ENCODE measurements around the gene FGF14. TPM values are rescaled to one million over a fixed set of nuclear protein-coding genes. Genes with fewer than 3 reads are reported as not detected.

The FGF14 gene
- total RNA-seq, 1 donor from 2014 or later, result not detected

- ATAC-seq (ENCODE audit: low read depth), result no peak
- ChIA-PET CTCF (no interaction called here), POLR2A (no interaction called here)
- intact Hi-C loops (cut with micrococcal nuclease), result no loop called here
- Mint-ChIP-seq H3K27me3 (no peaks in the 10 kb centered on the region), H3K4me1 (no peaks in the 10 kb centered on the region), H3K27ac (no peak overlapping the region), H3K9me3 (no peaks in the 10 kb centered on the region), H3K36me3 (ENCODE audit: low read depth) (no peaks in the 10 kb centered on the region), H3K4me3 (no peak overlapping the region)
- no peak for DNase-seq
- TF ChIP-seq, protein P1, sequence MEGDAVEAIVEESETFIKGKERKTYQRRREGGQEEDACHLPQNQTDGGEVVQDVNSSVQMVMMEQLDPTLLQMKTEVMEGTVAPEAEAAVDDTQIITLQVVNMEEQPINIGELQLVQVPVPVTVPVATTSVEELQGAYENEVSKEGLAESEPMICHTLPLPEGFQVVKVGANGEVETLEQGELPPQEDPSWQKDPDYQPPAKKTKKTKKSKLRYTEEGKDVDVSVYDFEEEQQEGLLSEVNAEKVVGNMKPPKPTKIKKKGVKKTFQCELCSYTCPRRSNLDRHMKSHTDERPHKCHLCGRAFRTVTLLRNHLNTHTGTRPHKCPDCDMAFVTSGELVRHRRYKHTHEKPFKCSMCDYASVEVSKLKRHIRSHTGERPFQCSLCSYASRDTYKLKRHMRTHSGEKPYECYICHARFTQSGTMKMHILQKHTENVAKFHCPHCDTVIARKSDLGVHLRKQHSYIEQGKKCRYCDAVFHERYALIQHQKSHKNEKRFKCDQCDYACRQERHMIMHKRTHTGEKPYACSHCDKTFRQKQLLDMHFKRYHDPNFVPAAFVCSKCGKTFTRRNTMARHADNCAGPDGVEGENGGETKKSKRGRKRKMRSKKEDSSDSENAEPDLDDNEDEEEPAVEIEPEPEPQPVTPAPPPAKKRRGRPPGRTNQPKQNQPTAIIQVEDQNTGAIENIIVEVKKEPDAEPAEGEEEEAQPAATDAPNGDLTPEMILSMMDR (IDR thresholded peaks at IDR 0.05), result no peak
Observed at GRCh38 chr13:101978552-101979315, 423.1 kb downstream of the FGF14 start.

- Mint-ChIP-seq H3K27me3 (no peaks in the 10 kb centered on the region), H3K36me3 (ENCODE audit: low read depth) (no peaks in the 10 kb centered on the region), H3K4me1 (no peaks in the 10 kb centered on the region), H3K4me3 (no peak overlapping the region), H3K9me3 (no peaks in the 10 kb centered on the region), H3K27ac (no peak overlapping the region)
- ChIA-PET POLR2A (no interaction called here), CTCF (no interaction called here)
- no peak for DNase-seq
- intact Hi-C loops (cut with micrococcal nuclease), result no loop called here
- ATAC-seq (ENCODE audit: low read depth), result no peak
- TF ChIP-seq, protein P1 (IDR thresholded peaks at IDR 0.05), result no peak
Observed at GRCh38 chr13:101977475-101977874, 424.4 kb downstream of the FGF14 start.

DNA sequence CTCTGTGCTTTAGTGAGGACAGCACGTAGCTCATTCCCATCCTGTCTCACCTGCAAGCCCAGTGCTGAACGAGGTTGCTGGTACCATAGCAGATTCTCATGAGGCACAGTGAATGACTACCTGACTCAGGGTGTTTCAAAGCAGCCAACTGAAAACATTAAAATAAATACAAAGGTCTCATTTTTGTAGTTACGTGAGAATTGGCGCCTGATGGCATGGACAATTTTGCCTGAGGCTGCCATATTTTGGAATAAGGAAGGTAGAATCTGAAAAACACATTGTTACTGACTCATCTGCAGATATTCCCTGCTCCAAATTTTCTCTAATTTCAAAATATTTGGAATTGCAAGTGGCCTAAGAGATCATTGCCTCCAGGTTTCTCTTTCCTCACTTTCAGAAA, 429.7 kb downstream of the FGF14 start:
- H3K4me1 Mint-ChIP-seq, result no peaks in the 10 kb centered on the region
- TF ChIP-seq, protein P1 (IDR thresholded peaks at IDR 0.05), result no peak
- intact Hi-C loops (cut with micrococcal nuclease), result no loop called here
- DNase-seq (no peak), ATAC-seq (ENCODE audit: low read depth) (no peak)
- H3K9me3 Mint-ChIP-seq, result no peaks in the 10 kb centered on the region
- CTCF ChIA-PET, result no interaction called here
- no peaks in the 10 kb centered on the region for H3K36me3 Mint-ChIP-seq (ENCODE audit: low read depth)
- no peak overlapping the region for H3K27ac Mint-ChIP-seq
- no peak overlapping the region for H3K4me3 Mint-ChIP-seq
- POLR2A ChIA-PET, result no interaction called here
- no peaks in the 10 kb centered on the region for H3K27me3 Mint-ChIP-seq

- ATAC-seq (ENCODE audit: low read depth) (no peak), DNase-seq (no peak)
- no peaks in the 10 kb centered on the region for H3K4me1 Mint-ChIP-seq
- ChIA-PET CTCF (no interaction called here), POLR2A (no interaction called here)
- H3K36me3 Mint-ChIP-seq (ENCODE audit: low read depth), result no peaks in the 10 kb centered on the region
- TF ChIP-seq, protein P1 (IDR thresholded peaks at IDR 0.05), result no peak
- H3K9me3 Mint-ChIP-seq, result no peaks in the 10 kb centered on the region
- H3K27ac Mint-ChIP-seq, result no peak overlapping the region
- H3K4me3 Mint-ChIP-seq, result no peak overlapping the region
- intact Hi-C loops (cut with micrococcal nuclease), result no loop called here
- H3K27me3 Mint-ChIP-seq, result no peaks in the 10 kb centered on the region
Observed at GRCh38 chr13:101970341-101970740, 431.5 kb downstream of the FGF14 start.

- ATAC-seq (ENCODE audit: low read depth) (no peak), DNase-seq (no peak)
- no peaks in the 10 kb centered on the region for H3K9me3 Mint-ChIP-seq
- H3K27ac Mint-ChIP-seq, result no peak overlapping the region
- TF ChIP-seq, protein P1 (IDR thresholded peaks at IDR 0.05), result no peak
- no peak overlapping the region for H3K4me3 Mint-ChIP-seq
- H3K27me3 Mint-ChIP-seq, result no peaks in the 10 kb centered on the region
- ChIA-PET CTCF (no interaction called here), POLR2A (no interaction called here)
- no peaks in the 10 kb centered on the region for H3K4me1 Mint-ChIP-seq
- intact Hi-C loops (cut with micrococcal nuclease), result no loop called here
- H3K36me3 Mint-ChIP-seq (ENCODE audit: low read depth), result no peaks in the 10 kb centered on the region
Observed at GRCh38 chr13:101967781-101968180, 434.1 kb downstream of the FGF14 start.

Data from activated B cell treated with CpG ODN at 0.5 μM for 24 hours (primary cell).